ENCODE data around the gene RAB31.

DNA sequence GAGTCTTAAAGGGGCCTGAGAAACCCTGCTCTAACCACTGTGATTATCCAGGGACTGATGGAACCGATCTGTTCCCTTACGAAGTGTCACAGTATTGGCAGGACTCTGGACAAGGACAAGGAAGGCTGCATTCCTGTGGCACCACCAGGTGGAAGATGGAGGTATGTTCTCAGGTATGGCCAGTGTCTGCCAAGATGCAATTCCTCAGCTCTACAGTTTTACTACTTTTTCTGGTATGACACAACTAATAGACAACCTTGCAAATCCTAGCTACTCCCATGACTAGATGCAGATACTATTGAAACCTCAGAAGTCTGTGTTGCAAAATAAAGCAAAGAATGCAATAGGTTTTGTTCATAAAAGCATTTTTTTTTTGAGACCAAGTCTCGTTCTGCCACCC lies 14.6 kb downstream of the RAB31 start:
- TF ChIP-seq EP300 (IDR thresholded peaks at IDR 0.05; ENCODE audit: borderline replicate concordance in 1 of 2, low read depth in 1 of 2, low read length in 1 of 2) = no peak
- no peak for TF ChIP-seq MXI1 (IDR thresholded peaks at IDR 0.05; ENCODE audit: low read depth, low read length)
- no peak for TF ChIP-seq POLR2AphosphoS5 (IDR thresholded peaks at IDR 0.05; ENCODE audit: low read depth, low read length)
- no peak for TF ChIP-seq GABPA (IDR thresholded peaks at IDR 0.05; ENCODE audit: low read depth)

All from SK-N-SH (cell line).